Measurements from ENCODE around the gene ZNF219. TPM values are rescaled to one million over a fixed set of nuclear protein-coding genes. Genes with fewer than 3 reads are reported as not detected.

ZNF219 gene
- polyA plus RNA-seq, 1 donor from 2014 or later, result 40.6 TPM

GRCh38 chr14:21078726-21079125 lies 19.7 kb downstream of the ZNF219 start:
- Histone ChIP-seq H3K79me2 (replicated peaks; ENCODE audit: insufficient read depth, low read length) (no peaks in the 10 kb centered on the region), H3K36me3 (ENCODE audit: insufficient read depth, low read length) (peaks cover 5% of the 10 kb centered on the region), H3K9me3 (ENCODE audit: low read length) (no peaks in the 10 kb centered on the region), H3K4me3 (ENCODE audit: low read length) (no peak overlapping the region), H3K4me2 (ENCODE audit: low read length) (no peak overlapping the region), H3K27ac (ENCODE audit: low read length) (no peak overlapping the region), H3K9ac (ENCODE audit: low read length) (no peak overlapping the region), H3K9me2 (ENCODE audit: insufficient read depth, low read length) (no peaks in the 10 kb centered on the region), H4K20me1 (ENCODE audit: insufficient read depth) (no peaks in the 10 kb centered on the region), H2AFZ (ENCODE audit: low read depth, low read length) (no peak overlapping the region), H3K27me3 (ENCODE audit: insufficient read depth, low read depth, low read length) (no peaks in the 10 kb centered on the region), H3F3A (ENCODE audit: insufficient read depth, low read length, poor library complexity, severe bottlenecking) (no peaks in the 10 kb centered on the region)
- TF ChIP-seq POLR2AphosphoS5 (IDR thresholded peaks at IDR 0.05) (no peak), REST (IDR thresholded peaks at IDR 0.05; ENCODE audit: borderline replicate concordance) (no peak), MXI1 (conservative IDR thresholded peaks at IDR 0.05; ENCODE audit: poor library complexity, severe bottlenecking) (no peak), EP300 (conservative IDR thresholded peaks at IDR 0.05; ENCODE audit: poor library complexity, severe bottlenecking) (no peak)

DNA sequence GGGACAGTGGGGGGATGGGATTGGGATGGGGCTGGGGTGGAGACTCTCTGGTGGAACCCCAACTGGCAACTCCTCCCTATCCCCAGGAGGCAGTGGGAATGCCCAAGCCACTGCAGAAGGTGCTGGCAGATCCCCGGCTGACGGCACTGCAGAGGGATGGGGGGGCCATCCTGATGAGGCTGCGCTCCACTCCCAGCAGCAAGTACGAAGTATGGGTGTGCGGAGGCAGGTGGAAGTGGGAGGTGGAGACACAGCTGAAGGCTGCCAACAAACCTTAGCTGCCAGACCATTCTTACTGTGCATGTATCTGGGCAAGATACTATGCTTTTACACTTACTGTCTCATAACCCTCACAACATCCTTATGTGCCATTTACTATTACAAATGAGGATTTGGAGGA lies 20.2 kb downstream of the ZNF219 start:
- H3K4me3 ChIP-seq (ENCODE audit: low read length), result no peak overlapping the region
- no peak overlapping the region for H3K27ac ChIP-seq (ENCODE audit: low read length)
- H3K9me2 ChIP-seq (ENCODE audit: insufficient read depth, low read length), result no peaks in the 10 kb centered on the region
- H3K79me2 ChIP-seq (replicated peaks; ENCODE audit: insufficient read depth, low read length), result no peaks in the 10 kb centered on the region
- no peaks in the 10 kb centered on the region for H3F3A ChIP-seq (ENCODE audit: insufficient read depth, low read length, poor library complexity, severe bottlenecking)
- H2AFZ ChIP-seq (ENCODE audit: low read depth, low read length), result no peak overlapping the region
- H3K9me3 ChIP-seq (ENCODE audit: low read length), result no peaks in the 10 kb centered on the region
- TF ChIP-seq REST (IDR thresholded peaks at IDR 0.05; ENCODE audit: borderline replicate concordance), result no peak
- TF ChIP-seq POLR2AphosphoS5 (IDR thresholded peaks at IDR 0.05), result no peak
- no peak for TF ChIP-seq TAF1 (IDR thresholded peaks at IDR 0.05; ENCODE audit: low read depth)
- no peak for TF ChIP-seq SMC3 (conservative IDR thresholded peaks at IDR 0.05; ENCODE audit: poor library complexity)
- TF ChIP-seq MXI1 (conservative IDR thresholded peaks at IDR 0.05; ENCODE audit: poor library complexity, severe bottlenecking), result no peak
- TF ChIP-seq EP300 (conservative IDR thresholded peaks at IDR 0.05; ENCODE audit: poor library complexity, severe bottlenecking), result no peak
- no peak for TF ChIP-seq RAD21 (conservative IDR thresholded peaks at IDR 0.05)
- TF ChIP-seq EZH2 (IDR thresholded peaks at IDR 0.05; ENCODE audit: borderline replicate concordance, insufficient read depth, low read length, poor library complexity, severe bottlenecking), result no peak
- no peak for TF ChIP-seq CTCF (IDR thresholded peaks at IDR 0.05; ENCODE audit: poor library complexity, severe bottlenecking)
- H3K9ac ChIP-seq (ENCODE audit: low read length), result no peak overlapping the region
- no peaks in the 10 kb centered on the region for H4K20me1 ChIP-seq (ENCODE audit: insufficient read depth)
- H3K36me3 ChIP-seq (ENCODE audit: insufficient read depth, low read length), result peaks cover 5% of the 10 kb centered on the region
- H3K27me3 ChIP-seq (ENCODE audit: insufficient read depth, low read depth, low read length), result no peaks in the 10 kb centered on the region
- H3K4me2 ChIP-seq (ENCODE audit: low read length), result no peak overlapping the region

Measured in neural cell (in vitro differentiated cells).